Osteoblast (primary cell): ENCODE data around the gene CRYAB. TPM values are rescaled to one million over a fixed set of nuclear protein-coding genes. Genes with fewer than 3 reads are reported as not detected.
A peak's percentile ranks its signal among the peaks of the same experiment; 100 is the strongest.
"Not testable (repeated sequence)": the region's sequence is repeated elsewhere in the genome, so short reads cannot be mapped to it uniquely, and the experiment has no call there.

ENCODE experiments used
- DNase-seq: peaks from one replicate; pipeline ENCODE4 v3.0.0; 2011; ENCODE audit warnings: low spot score, mixed read lengths; ENCODE audit not compliant: insufficient read length; ENCODE audit errors: missing footprints
- H2AFZ ChIP-seq: 2 replicates; pipeline ENCODE4 v1.6.0; 2011; ENCODE audit warnings: mild to moderate bottlenecking, low read length
- H3K27ac ChIP-seq: 2 replicates; pipeline ENCODE4 v1.5.1; 2011; ENCODE audit warnings: mild to moderate bottlenecking, low read depth, low read length, moderate library complexity
- H3K27me3 ChIP-seq: 2 replicates; pipeline ENCODE4 v1.6.0; 2012; ENCODE audit warnings: mild to moderate bottlenecking, control low read depth, inconsistent platforms, low read length, moderate library complexity; ENCODE audit not compliant: insufficient read depth
- H3K36me3 ChIP-seq: 2 replicates; pipeline ENCODE4 v1.5.1; 2011; ENCODE audit warnings: mild to moderate bottlenecking, low read length, control low read depth, moderate library complexity; ENCODE audit not compliant: insufficient read depth
- H3K4me1 ChIP-seq: 2 replicates; pipeline ENCODE4 v1.5.1; 2011; ENCODE audit warnings: mild to moderate bottlenecking, low read length, control low read depth, moderate library complexity; ENCODE audit not compliant: insufficient read depth
- H3K4me2 ChIP-seq: 2 replicates; pipeline ENCODE4 v1.6.0; 2011; ENCODE audit warnings: mild to moderate bottlenecking, low read length; ENCODE audit not compliant: insufficient read depth
- H3K4me3 ChIP-seq: fragments of 200-600 bp; sonication (generic); 3 replicates; pipeline ENCODE4 v1.5.1; 2012; ENCODE audit warnings: mild to moderate bottlenecking, low read length, inconsistent platforms; ENCODE audit not compliant: insufficient read depth
- H3K79me2 ChIP-seq: 2 replicates; pipeline ENCODE4 v1.6.0; 2012; ENCODE audit warnings: mild to moderate bottlenecking, low read length, control low read depth, inconsistent platforms; ENCODE audit not compliant: insufficient read depth
- H3K9me3 ChIP-seq: 2 replicates; pipeline ENCODE4 v1.5.1; 2011; ENCODE audit warnings: low read depth, low read length, control low read depth
- H4K20me1 ChIP-seq: 2 replicates; pipeline ENCODE4 v1.6.0; 2012; ENCODE audit warnings: mild to moderate bottlenecking, low read length, control low read depth; ENCODE audit not compliant: insufficient read depth
- total RNA-seq: library from RNA; depleted of rRNA; stranded (reverse); fragments of >200 nt; gene quantifications from 2 replicates; pipeline ENCODE4 v1.2.3, GENCODE V29; 2012
- TF ChIP-seq, protein P1 (sequence below): IDR thresholded peaks from 2 replicates; pipeline ENCODE4 v1.5.1; 2011; ENCODE audit warnings: mild to moderate bottlenecking, low read depth, low read length, moderate library complexity; ENCODE audit errors: extremely low read depth

The CRYAB gene
- total RNA-seq, 1 donor = 54.3 TPM

DNA sequence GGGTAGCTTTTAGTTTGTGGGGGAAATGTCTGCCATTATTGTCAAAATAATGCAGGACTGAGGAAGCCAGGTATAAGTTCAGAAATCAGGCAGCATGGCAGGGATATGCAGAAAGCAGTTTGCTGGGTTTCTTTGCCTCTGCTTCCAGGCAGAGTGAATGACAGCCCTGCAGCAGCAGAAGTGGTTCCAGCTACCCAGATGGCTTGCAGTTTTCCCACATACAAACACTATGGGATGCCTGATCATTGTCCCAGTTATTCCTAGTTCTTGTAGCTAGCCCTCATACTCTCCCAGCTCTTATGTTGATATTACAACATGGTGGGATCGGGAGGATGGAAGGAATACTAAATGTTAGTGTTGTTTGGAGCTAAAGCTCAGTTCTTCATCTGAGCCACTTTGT, 22.7 kb upstream of the CRYAB start:
- H3K4me3 ChIP-seq = no peak overlapping the region
- no peaks in the 10 kb centered on the region for H3K27me3 ChIP-seq
- H3K4me2 ChIP-seq = no peak overlapping the region
- no peaks in the 10 kb centered on the region for H4K20me1 ChIP-seq
- peak overlapping the region; percentile 6 for H3K27ac ChIP-seq
- peaks cover 8% of the 10 kb centered on the region for H3K79me2 ChIP-seq
- DNase-seq = no peak
- TF ChIP-seq, protein P1, sequence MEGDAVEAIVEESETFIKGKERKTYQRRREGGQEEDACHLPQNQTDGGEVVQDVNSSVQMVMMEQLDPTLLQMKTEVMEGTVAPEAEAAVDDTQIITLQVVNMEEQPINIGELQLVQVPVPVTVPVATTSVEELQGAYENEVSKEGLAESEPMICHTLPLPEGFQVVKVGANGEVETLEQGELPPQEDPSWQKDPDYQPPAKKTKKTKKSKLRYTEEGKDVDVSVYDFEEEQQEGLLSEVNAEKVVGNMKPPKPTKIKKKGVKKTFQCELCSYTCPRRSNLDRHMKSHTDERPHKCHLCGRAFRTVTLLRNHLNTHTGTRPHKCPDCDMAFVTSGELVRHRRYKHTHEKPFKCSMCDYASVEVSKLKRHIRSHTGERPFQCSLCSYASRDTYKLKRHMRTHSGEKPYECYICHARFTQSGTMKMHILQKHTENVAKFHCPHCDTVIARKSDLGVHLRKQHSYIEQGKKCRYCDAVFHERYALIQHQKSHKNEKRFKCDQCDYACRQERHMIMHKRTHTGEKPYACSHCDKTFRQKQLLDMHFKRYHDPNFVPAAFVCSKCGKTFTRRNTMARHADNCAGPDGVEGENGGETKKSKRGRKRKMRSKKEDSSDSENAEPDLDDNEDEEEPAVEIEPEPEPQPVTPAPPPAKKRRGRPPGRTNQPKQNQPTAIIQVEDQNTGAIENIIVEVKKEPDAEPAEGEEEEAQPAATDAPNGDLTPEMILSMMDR = no peak
- H2AFZ ChIP-seq = no peak overlapping the region
- H3K36me3 ChIP-seq = no peaks in the 10 kb centered on the region
- peaks cover 55% of the 10 kb centered on the region for H3K4me1 ChIP-seq
- no peaks in the 10 kb centered on the region for H3K9me3 ChIP-seq

GRCh38 chr11:111933872-111934271, 22.3 kb upstream of the CRYAB start:
- no peaks in the 10 kb centered on the region for H4K20me1 ChIP-seq
- H3K4me1 ChIP-seq = peaks cover 50% of the 10 kb centered on the region
- TF ChIP-seq, protein P1 = no peak
- DNase-seq = peak; percentile 8
- H2AFZ ChIP-seq = no peak overlapping the region
- peaks cover 8% of the 10 kb centered on the region for H3K79me2 ChIP-seq
- H3K27me3 ChIP-seq = no peaks in the 10 kb centered on the region
- H3K9me3 ChIP-seq = no peaks in the 10 kb centered on the region
- H3K4me3 ChIP-seq = no peak overlapping the region
- H3K4me2 ChIP-seq = no peak overlapping the region
- H3K27ac ChIP-seq = peak overlapping the region; percentile 6
- no peaks in the 10 kb centered on the region for H3K36me3 ChIP-seq

GRCh38 chr11:111933176-111933575, 21.6 kb upstream of the CRYAB start:
- not testable (repeated sequence) for H3K4me2 ChIP-seq, H3K27me3 ChIP-seq, H2AFZ ChIP-seq, DNase-seq, H3K27ac ChIP-seq, H3K79me2 ChIP-seq, H3K36me3 ChIP-seq, H3K9me3 ChIP-seq, H4K20me1 ChIP-seq, H3K4me3 ChIP-seq
- peaks cover 43% of the 10 kb centered on the region for H3K4me1 ChIP-seq

- Histone ChIP-seq H3K36me3 (no peaks in the 10 kb centered on the region), H4K20me1 (no peaks in the 10 kb centered on the region), H3K27ac (no peak overlapping the region), H3K4me3 (no peak overlapping the region), H3K79me2 (peaks cover 5% of the 10 kb centered on the region), H3K9me3 (no peaks in the 10 kb centered on the region), H3K4me2 (no peak overlapping the region), H2AFZ (no peak overlapping the region), H3K4me1 (peaks cover 37% of the 10 kb centered on the region), H3K27me3 (no peaks in the 10 kb centered on the region)
- DNase-seq = no peak
- TF ChIP-seq, protein P1 = no peak
Measured at GRCh38 chr11:111932611-111932950, 21.0 kb upstream of the CRYAB start.

- no peaks in the 10 kb centered on the region for H3K9me3 ChIP-seq
- TF ChIP-seq, protein P1 = no peak
- no peak overlapping the region for H3K27ac ChIP-seq
- H3K27me3 ChIP-seq = no peaks in the 10 kb centered on the region
- DNase-seq = no peak
- H3K4me3 ChIP-seq = no peak overlapping the region
- H3K79me2 ChIP-seq = no peaks in the 10 kb centered on the region
- no peaks in the 10 kb centered on the region for H3K36me3 ChIP-seq
- H3K4me2 ChIP-seq = no peak overlapping the region
- H3K4me1 ChIP-seq = peaks cover 36% of the 10 kb centered on the region
- H4K20me1 ChIP-seq = no peaks in the 10 kb centered on the region
- H2AFZ ChIP-seq = no peak overlapping the region
Measured at GRCh38 chr11:111930472-111930871, 18.9 kb upstream of the CRYAB start.
